ENCODE results near the gene STX5. TPM values are rescaled to one million over a fixed set of nuclear protein-coding genes. Genes with fewer than 3 reads are reported as not detected.

STX5 gene
- total RNA-seq, 3 donors from 2014 or later = 38.7 to 44.3 (median 41.7) TPM

DNA sequence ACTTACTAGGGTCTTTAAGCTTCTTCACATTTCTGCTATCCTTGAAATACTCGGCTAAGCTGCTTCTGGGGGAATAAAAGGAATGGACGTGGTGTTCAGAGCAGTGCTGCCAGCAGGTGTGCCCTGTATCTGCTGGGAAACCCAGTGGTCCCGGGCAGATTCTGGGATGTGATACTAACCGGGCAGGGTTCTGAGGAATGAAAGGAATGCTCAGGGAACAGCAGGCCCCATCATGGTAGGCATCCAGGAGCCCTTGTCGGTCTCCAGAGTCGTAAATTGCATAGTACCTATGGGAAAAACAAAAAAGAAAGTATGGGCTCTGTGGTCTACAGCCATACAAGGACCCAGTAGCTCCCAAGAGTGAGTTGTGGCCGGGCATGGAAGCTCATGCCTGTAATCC is 35.6 kb downstream of the STX5 start:
- no peak for ATAC-seq
- H3K4me3 ChIP-seq = no peak overlapping the region
- peaks cover 6% of the 10 kb centered on the region for H3K4me1 ChIP-seq (ENCODE audit: low read depth)
- no peaks in the 10 kb centered on the region for H3K9me3 ChIP-seq
- peak in 1 of 3 donors; percentile 6 for DNase-seq
- peaks cover 3% of the 10 kb centered on the region for H3K36me3 ChIP-seq (ENCODE audit: low read depth)
- TF ChIP-seq, protein P1, sequence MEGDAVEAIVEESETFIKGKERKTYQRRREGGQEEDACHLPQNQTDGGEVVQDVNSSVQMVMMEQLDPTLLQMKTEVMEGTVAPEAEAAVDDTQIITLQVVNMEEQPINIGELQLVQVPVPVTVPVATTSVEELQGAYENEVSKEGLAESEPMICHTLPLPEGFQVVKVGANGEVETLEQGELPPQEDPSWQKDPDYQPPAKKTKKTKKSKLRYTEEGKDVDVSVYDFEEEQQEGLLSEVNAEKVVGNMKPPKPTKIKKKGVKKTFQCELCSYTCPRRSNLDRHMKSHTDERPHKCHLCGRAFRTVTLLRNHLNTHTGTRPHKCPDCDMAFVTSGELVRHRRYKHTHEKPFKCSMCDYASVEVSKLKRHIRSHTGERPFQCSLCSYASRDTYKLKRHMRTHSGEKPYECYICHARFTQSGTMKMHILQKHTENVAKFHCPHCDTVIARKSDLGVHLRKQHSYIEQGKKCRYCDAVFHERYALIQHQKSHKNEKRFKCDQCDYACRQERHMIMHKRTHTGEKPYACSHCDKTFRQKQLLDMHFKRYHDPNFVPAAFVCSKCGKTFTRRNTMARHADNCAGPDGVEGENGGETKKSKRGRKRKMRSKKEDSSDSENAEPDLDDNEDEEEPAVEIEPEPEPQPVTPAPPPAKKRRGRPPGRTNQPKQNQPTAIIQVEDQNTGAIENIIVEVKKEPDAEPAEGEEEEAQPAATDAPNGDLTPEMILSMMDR (IDR thresholded peaks at IDR 0.05) = no peak
- intact Hi-C loops (cut with DNase I, micrococcal nuclease) = no loop called here

DNA sequence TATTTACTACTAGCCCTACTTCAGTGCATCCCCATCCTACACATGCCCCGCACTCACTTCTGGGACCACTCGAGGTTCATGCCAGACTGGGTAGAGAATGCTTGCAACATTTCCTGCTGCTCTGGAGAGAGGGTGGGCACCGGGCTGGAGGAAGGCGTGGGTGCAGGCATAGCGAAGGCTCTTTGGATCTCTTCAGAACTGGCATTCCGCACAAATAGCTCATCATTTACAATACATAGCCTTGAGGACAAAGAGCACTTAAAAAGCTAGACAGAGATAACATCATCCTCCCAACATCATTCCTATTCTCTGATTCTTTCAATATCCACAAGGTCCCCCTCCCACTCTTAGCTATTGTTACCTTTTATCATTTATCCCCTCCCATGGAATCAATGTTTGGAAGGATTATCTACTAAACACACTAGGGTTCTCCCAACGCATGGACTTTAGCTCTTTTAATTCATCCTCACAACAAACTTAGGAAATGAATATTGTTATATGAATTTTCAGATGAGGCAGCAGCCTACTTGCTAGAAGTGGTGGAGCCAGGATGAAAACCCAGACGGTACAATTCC is 37.6 kb downstream of the STX5 start:
- peak in 1 of 3 donors; percentile 24 for DNase-seq
- peaks cover 3% of the 10 kb centered on the region for H3K36me3 ChIP-seq (ENCODE audit: low read depth)
- H3K4me3 ChIP-seq = no peak overlapping the region
- peaks cover 15% of the 10 kb centered on the region for H3K4me1 ChIP-seq (ENCODE audit: low read depth)
- H3K9me3 ChIP-seq = no peaks in the 10 kb centered on the region
- no peak for ATAC-seq
- TF ChIP-seq, protein P1 (IDR thresholded peaks at IDR 0.05) = no peak
- intact Hi-C loops (cut with DNase I, micrococcal nuclease) = loop anchor here in 1 of 2 donors (5.0 kb wide), 1 partner anchor 68 kb away; no protein-coding TSS in a partner anchor

DNA sequence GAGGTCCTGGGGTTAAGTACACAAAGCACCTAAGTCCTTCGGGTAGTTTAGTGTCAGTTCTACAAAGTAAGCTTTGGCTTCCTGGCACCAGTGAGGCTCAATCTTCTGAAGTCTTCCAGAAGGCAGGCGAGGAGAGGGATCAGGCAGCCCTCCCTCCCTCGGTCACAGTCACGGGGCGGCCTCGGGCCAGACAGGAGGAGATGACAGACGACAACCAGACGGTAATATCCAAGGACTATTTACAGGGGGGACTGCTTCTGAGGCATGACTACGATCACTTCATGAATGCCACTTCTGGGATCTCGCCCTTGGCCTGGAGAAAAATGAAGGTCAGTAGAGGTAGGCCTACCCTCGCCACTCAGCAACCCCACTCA is 39.7 kb downstream of the STX5 start:
- no peaks in the 10 kb centered on the region for H3K9me3 ChIP-seq
- ATAC-seq = no peak
- TF ChIP-seq, protein P1 (IDR thresholded peaks at IDR 0.05) = no peak
- intact Hi-C loops (cut with DNase I, micrococcal nuclease) = loop anchor here in 1 of 2 donors (5.0 kb wide), 1 partner anchor 70 kb away; no protein-coding TSS in a partner anchor
- H3K4me1 ChIP-seq (ENCODE audit: low read depth) = peaks cover 29% of the 10 kb centered on the region
- DNase-seq = peak; percentile 24 to 57 (median 54)
- H3K4me3 ChIP-seq = peak overlapping the region; percentile 82
- H3K36me3 ChIP-seq (ENCODE audit: low read depth) = peaks cover 3% of the 10 kb centered on the region

DNA sequence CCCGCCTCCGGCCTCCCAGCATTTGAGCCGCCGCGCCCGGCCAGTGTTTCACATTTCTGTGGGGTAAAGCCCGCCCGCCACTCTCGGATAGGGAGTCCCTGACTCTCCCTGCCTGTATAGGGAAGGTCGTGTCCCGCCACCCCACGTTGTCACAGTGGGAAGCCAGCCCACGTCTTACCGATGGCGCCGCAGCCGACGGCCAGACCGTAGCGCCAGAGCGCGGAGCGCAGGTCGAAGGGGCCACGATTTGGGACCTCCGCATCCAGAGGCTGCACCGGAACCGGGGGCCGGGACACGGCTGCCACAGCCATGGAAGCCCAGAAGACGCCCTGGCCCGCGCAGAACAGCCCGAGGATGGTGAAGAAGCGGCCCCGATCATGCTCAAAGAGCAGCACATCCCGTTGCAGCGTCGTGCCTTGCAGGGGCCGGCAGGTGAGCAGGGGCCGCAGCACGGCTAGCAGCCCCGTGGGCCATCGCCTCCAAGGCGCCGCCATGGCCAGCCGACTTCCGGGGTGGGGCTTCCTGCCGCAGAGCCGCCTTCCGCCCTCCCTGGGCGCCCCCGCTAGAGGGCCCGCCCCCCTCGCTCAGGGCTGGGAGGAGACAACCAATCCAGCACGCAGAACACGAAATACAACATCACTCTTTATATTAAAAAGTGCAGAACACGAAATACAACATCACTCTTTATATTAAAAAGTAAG is 40.2 kb downstream of the STX5 start, which contains the start of gene TMEM223:
Gene TMEM223 (minus strand): TSS at position 506 of the 701 bp plus-strand sequence. CDS start 12 bp downstream, at position 494.
- H3K4me1 ChIP-seq (ENCODE audit: low read depth) = peaks cover 29% of the 10 kb centered on the region
- H3K4me3 ChIP-seq = peak within 1 kb of the TSS; percentile 82
- ATAC-seq = peak; percentile 84
- no peaks in the 10 kb centered on the region for H3K9me3 ChIP-seq
- peak; percentile 93 to 94 (median 93) for DNase-seq
- intact Hi-C loops (cut with DNase I, micrococcal nuclease) = loop anchor here in 1 of 2 donors (5.0 kb wide), 1 partner anchor 71 kb away; no protein-coding TSS in a partner anchor
- peaks cover 3% of the 10 kb centered on the region for H3K36me3 ChIP-seq (ENCODE audit: low read depth)
- TF ChIP-seq, protein P1 (IDR thresholded peaks at IDR 0.05) = no peak

DNA sequence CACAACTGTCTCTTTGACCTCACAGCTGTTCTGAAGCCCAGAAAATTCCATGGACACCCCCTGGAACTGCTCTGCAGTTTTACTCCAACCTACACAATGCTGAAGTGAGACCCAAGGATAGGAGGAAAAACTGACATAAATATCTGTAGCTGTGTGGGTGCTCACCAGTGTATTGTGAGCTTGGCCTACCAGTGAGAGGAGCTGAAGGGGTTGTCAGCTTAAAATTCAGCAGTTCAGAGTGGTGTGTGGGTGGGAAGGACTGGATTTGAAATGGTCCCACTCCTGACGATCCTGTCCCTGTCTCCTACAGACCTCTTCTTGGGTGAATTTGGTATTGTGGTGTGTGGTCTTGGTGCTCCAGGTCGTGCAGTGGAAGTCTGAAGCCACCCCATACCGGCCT is 42.3 kb downstream of the STX5 start:
- H3K4me3 ChIP-seq = no peak overlapping the region
- no peaks in the 10 kb centered on the region for H3K9me3 ChIP-seq
- intact Hi-C loops (cut with DNase I, micrococcal nuclease) = no loop called here
- no peak for DNase-seq
- peaks cover 3% of the 10 kb centered on the region for H3K36me3 ChIP-seq (ENCODE audit: low read depth)
- ATAC-seq = no peak
- peaks cover 38% of the 10 kb centered on the region for H3K4me1 ChIP-seq (ENCODE audit: low read depth)
- TF ChIP-seq, protein P1 (IDR thresholded peaks at IDR 0.05) = no peak
